ENCODE measurements around the gene USP6.
"Not testable (repeated sequence)": the region's sequence is repeated elsewhere in the genome, so short reads cannot be mapped to it uniquely, and the experiment has no call there.

DNA sequence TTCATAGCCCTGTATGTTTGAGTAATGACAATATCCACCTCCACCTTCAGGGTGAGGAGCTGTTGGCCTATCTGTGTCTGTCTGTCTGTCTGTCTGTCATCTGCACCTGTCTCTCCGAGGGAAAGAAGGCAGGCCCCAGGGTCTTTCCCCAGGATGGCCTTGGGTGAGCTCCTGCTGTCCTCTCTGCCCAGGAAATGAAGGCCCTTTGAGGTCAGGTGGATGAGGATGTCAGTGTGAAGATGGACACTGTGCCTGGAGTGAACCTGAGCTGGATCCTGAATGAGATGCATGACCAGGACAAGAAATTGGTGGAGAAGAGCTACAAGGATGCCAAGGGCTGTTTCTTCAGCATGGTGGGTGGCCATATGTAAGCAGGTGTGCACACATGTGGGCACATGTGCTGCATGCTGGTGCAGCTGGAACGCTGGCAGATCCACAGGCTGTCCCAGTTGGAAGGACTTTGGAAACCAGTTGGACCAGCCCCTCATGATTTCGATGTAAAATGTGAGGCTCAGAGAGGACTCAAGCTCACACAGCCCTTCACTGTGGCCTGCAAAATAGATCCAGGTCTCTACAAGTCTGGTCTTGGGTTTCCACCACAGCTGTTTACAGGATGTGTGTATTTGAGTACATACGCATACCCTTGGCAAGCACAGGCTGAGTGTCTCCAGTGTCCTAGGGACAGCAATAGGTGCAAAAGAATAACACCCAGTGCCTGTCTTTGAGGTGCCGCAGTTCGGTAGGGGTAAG, 4.8 kb downstream of the USP6 start:
- not testable (repeated sequence) for TF ChIP-seq EZH2phosphoT487 (IDR thresholded peaks at IDR 0.05; ENCODE audit: borderline replicate concordance, low read length)
- TF ChIP-seq, protein P1, sequence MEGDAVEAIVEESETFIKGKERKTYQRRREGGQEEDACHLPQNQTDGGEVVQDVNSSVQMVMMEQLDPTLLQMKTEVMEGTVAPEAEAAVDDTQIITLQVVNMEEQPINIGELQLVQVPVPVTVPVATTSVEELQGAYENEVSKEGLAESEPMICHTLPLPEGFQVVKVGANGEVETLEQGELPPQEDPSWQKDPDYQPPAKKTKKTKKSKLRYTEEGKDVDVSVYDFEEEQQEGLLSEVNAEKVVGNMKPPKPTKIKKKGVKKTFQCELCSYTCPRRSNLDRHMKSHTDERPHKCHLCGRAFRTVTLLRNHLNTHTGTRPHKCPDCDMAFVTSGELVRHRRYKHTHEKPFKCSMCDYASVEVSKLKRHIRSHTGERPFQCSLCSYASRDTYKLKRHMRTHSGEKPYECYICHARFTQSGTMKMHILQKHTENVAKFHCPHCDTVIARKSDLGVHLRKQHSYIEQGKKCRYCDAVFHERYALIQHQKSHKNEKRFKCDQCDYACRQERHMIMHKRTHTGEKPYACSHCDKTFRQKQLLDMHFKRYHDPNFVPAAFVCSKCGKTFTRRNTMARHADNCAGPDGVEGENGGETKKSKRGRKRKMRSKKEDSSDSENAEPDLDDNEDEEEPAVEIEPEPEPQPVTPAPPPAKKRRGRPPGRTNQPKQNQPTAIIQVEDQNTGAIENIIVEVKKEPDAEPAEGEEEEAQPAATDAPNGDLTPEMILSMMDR (conservative IDR thresholded peaks at IDR 0.05; ENCODE audit: low read depth, low read length), result not testable (repeated sequence)
